DND-41 (cell line): ENCODE measurements around the gene ACSF3.

ENCODE experiments used
- ATAC-seq: fragments of 200-7000 bp; cut with Tn5 transposase; 3 replicates; pipeline ENCODE4 v1.9.1; 2021; ENCODE audit warnings: low read depth; ENCODE audit not compliant: insufficient read depth
- DNase-seq: peaks from one replicate; pipeline ENCODE4 v3.0.0-alpha.2; 2020
- H2AFZ ChIP-seq: 2 replicates; pipeline ENCODE4 v1.6.0; 2012; ENCODE audit warnings: low read depth, low read length
- H3K27ac ChIP-seq: 2 replicates; pipeline ENCODE4 v1.5.1; 2012; ENCODE audit warnings: low read length, inconsistent platforms
- H3K27me3 ChIP-seq: fragments of 200-600 bp; sonication (generic); 2 replicates; pipeline ENCODE4 v1.6.0; 2012; ENCODE audit warnings: low read length, mild to moderate bottlenecking, inconsistent platforms; ENCODE audit not compliant: insufficient read depth, poor library complexity
- H3K36me3 ChIP-seq: 2 replicates; pipeline ENCODE4 v1.5.1; 2012; ENCODE audit warnings: low read length, inconsistent platforms; ENCODE audit not compliant: insufficient read depth
- H3K4me1 ChIP-seq: 2 replicates; pipeline ENCODE4 v1.5.1; 2012; ENCODE audit warnings: mild to moderate bottlenecking, low read length; ENCODE audit not compliant: insufficient read depth
- H3K4me2 ChIP-seq: 2 replicates; pipeline ENCODE4 v1.6.0; 2012; ENCODE audit warnings: mild to moderate bottlenecking, moderate library complexity, low read length, inconsistent platforms; ENCODE audit not compliant: insufficient read depth
- H3K4me3 ChIP-seq, 2 experiments: fragments of 200-600 bp in 1 of 2; shearing (Covaris generic) in 1 of 2; 2 replicates each; pipeline ENCODE4 v1.5.1; 2012 to 2016; ENCODE audit warnings: inconsistent platforms in 2 of 2, low read length in 2 of 2, mild to moderate bottlenecking in 2 of 2, low read depth in 1 of 2, moderate library complexity in 1 of 2
- H3K79me2 ChIP-seq: 2 replicates; pipeline ENCODE4 v1.6.0; 2012; ENCODE audit warnings: low read length, inconsistent platforms; ENCODE audit not compliant: insufficient read depth
- H3K9ac ChIP-seq: 2 replicates; pipeline ENCODE4 v1.6.0; 2012; ENCODE audit warnings: low read depth, mild to moderate bottlenecking, inconsistent platforms, low read length, moderate library complexity
- H3K9me3 ChIP-seq: 2 replicates; pipeline ENCODE4 v1.5.1; 2012; ENCODE audit warnings: low read length, moderate library complexity, mild to moderate bottlenecking, inconsistent platforms; ENCODE audit not compliant: insufficient read depth, severe bottlenecking
- H4K20me1 ChIP-seq: 2 replicates; pipeline ENCODE4 v1.6.0; 2012; ENCODE audit warnings: low read length; ENCODE audit not compliant: insufficient read depth
- EZH2 ChIP-seq: IDR thresholded peaks from 3 replicates; pipeline ENCODE4 v1.6.1; 2012; ENCODE audit warnings: borderline replicate concordance, low read depth, mild to moderate bottlenecking, moderate library complexity, low read length, inconsistent platforms; ENCODE audit not compliant: severe bottlenecking
- TF ChIP-seq, protein P1 (sequence below): IDR thresholded peaks from 2 replicates; pipeline ENCODE4 v1.5.1; 2012; ENCODE audit warnings: borderline replicate concordance, low read length, moderate library complexity, mild to moderate bottlenecking; ENCODE audit not compliant: poor library complexity, severe bottlenecking; ENCODE audit errors: extremely low read depth

The ACSF3 gene

DNA sequence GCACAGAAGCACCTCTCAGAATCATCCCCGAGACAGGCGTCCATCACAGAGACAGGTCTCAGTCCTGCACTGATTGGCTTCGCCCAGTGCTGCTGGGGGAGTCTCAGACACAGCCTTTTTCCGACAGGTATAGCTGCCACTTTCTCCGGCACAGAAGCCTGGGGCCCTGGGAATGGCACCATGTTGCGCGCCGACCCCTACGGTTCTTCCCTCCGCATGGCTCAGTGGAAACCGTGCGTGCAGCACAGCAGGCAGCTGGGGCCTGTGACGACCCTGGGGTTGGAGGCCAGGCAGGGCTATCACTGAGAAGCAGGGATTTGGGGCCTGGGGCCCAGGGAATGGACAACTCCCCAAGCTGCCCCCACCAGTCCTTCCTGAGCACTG lies 48.2 kb downstream of the ACSF3 start:
- no peaks in the 10 kb centered on the region for H3K4me1 ChIP-seq
- peaks cover under 1% of the 10 kb centered on the region for H3K9me3 ChIP-seq
- H3K9ac ChIP-seq: no peak overlapping the region
- peaks cover 70% of the 10 kb centered on the region for H3K36me3 ChIP-seq
- H3K4me3 ChIP-seq: no peak overlapping the region
- peaks cover 20% of the 10 kb centered on the region; the same call in 1 of the 2 replicates for H4K20me1 ChIP-seq
- DNase-seq (no peak), ATAC-seq (no peak)
- H2AFZ ChIP-seq: no peak overlapping the region
- H3K4me2 ChIP-seq: no peak overlapping the region
- no peaks in the 10 kb centered on the region for H3K27me3 ChIP-seq
- TF ChIP-seq EZH2: no peak
- TF ChIP-seq, protein P1, sequence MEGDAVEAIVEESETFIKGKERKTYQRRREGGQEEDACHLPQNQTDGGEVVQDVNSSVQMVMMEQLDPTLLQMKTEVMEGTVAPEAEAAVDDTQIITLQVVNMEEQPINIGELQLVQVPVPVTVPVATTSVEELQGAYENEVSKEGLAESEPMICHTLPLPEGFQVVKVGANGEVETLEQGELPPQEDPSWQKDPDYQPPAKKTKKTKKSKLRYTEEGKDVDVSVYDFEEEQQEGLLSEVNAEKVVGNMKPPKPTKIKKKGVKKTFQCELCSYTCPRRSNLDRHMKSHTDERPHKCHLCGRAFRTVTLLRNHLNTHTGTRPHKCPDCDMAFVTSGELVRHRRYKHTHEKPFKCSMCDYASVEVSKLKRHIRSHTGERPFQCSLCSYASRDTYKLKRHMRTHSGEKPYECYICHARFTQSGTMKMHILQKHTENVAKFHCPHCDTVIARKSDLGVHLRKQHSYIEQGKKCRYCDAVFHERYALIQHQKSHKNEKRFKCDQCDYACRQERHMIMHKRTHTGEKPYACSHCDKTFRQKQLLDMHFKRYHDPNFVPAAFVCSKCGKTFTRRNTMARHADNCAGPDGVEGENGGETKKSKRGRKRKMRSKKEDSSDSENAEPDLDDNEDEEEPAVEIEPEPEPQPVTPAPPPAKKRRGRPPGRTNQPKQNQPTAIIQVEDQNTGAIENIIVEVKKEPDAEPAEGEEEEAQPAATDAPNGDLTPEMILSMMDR: no peak
- H3K79me2 ChIP-seq: no peaks in the 10 kb centered on the region
- no peak overlapping the region for H3K27ac ChIP-seq

DNA sequence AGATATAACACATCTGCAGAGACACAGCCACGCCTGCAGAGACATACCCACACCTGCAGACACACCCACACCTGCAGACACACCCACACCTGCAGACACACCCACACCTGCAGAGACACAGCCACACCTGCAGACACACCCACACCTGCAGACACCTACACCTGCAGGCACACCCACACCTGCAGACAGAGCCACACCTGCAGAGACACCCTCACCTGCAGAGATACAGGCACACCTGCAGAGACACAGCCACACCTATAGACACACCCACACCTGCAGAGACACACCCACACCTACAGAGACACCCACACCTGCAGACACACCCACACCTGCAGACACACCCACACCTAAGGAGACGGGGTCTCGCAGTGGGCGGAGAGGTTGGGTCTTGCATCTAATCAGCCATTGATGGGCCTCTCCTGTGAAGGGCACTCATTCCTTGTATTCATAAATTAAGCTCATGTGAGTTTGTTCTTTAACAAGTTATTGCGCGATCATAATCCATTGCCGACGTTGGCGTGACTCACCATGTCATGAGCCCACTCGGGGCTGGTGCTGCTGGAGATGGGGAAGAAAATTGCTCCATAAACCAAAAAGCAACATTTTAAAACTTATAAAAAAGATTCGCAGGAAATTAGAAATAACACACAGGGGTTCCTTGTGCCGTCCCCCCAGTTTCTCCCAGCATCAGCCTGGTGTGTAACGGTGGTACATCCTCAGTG lies 49.0 kb downstream of the ACSF3 start:
- H4K20me1 ChIP-seq: peaks cover 20% of the 10 kb centered on the region; the same call in 1 of the 2 replicates
- no peak overlapping the region for H3K4me2 ChIP-seq
- no peak overlapping the region for H3K4me3 ChIP-seq
- H3K27ac ChIP-seq: no peak overlapping the region
- peaks cover 73% of the 10 kb centered on the region for H3K36me3 ChIP-seq
- H3K79me2 ChIP-seq: no peaks in the 10 kb centered on the region
- H3K4me1 ChIP-seq: no peaks in the 10 kb centered on the region
- ATAC-seq (no peak), DNase-seq (no peak)
- H3K9me3 ChIP-seq: peaks cover 2% of the 10 kb centered on the region
- H3K27me3 ChIP-seq: no peaks in the 10 kb centered on the region
- no peak overlapping the region for H2AFZ ChIP-seq
- H3K9ac ChIP-seq: no peak overlapping the region
- TF ChIP-seq, protein P1: no peak
- TF ChIP-seq EZH2: no peak

GRCh38 chr16:89143201-89143741 lies 49.6 kb downstream of the ACSF3 start:
- Histone ChIP-seq H2AFZ (no peak overlapping the region), H3K9ac (no peak overlapping the region), H3K9me3 (peaks cover 3% of the 10 kb centered on the region), H3K4me1 (no peaks in the 10 kb centered on the region), H3K4me3 (no peak overlapping the region), H4K20me1 (peaks cover 19% of the 10 kb centered on the region; the same call in 1 of the 2 replicates), H3K36me3 (peaks cover 78% of the 10 kb centered on the region), H3K27ac (no peak overlapping the region), H3K4me2 (no peak overlapping the region), H3K27me3 (no peaks in the 10 kb centered on the region), H3K79me2 (no peaks in the 10 kb centered on the region)
- DNase-seq (no peak), ATAC-seq (peak; percentile 18; the same call in 1 of the 3 replicates)
- TF ChIP-seq, protein P1: no peak
- TF ChIP-seq EZH2: no peak
